Skeletal muscle satellite cell (primary cell): ENCODE data around the gene JPH3.

Experiments used
- H3K27me3 ChIP-seq: 2 replicates; pipeline ENCODE4 v1.7.0; 2013; ENCODE audit warnings: low read length; ENCODE audit not compliant: control insufficient read depth, insufficient read depth
- H3K36me3 ChIP-seq: 2 replicates; pipeline ENCODE4 v1.7.0; 2013; ENCODE audit warnings: mild to moderate bottlenecking, control low read depth, low read length; ENCODE audit not compliant: insufficient read depth
- H3K4me1 ChIP-seq: 2 replicates; pipeline ENCODE4 v1.7.0; 2013; ENCODE audit warnings: low read length; ENCODE audit not compliant: control insufficient read depth, insufficient read depth
- H3K4me2 ChIP-seq: 2 replicates; pipeline ENCODE4 v1.7.0; 2013; ENCODE audit warnings: mild to moderate bottlenecking, low read length
- H3K4me3 ChIP-seq: 2 replicates; pipeline ENCODE4 v1.7.0; 2013; ENCODE audit warnings: low read length
- H3K9ac ChIP-seq: 2 replicates; pipeline ENCODE4 v1.7.0; 2013; ENCODE audit warnings: mild to moderate bottlenecking, low read depth, low read length, moderate library complexity
- H3K9me3 ChIP-seq: replicated peaks from 2 replicates; pipeline ENCODE4 v1.7.0; 2013; ENCODE audit warnings: mild to moderate bottlenecking, control low read depth, low read length

JPH3 gene

DNA sequence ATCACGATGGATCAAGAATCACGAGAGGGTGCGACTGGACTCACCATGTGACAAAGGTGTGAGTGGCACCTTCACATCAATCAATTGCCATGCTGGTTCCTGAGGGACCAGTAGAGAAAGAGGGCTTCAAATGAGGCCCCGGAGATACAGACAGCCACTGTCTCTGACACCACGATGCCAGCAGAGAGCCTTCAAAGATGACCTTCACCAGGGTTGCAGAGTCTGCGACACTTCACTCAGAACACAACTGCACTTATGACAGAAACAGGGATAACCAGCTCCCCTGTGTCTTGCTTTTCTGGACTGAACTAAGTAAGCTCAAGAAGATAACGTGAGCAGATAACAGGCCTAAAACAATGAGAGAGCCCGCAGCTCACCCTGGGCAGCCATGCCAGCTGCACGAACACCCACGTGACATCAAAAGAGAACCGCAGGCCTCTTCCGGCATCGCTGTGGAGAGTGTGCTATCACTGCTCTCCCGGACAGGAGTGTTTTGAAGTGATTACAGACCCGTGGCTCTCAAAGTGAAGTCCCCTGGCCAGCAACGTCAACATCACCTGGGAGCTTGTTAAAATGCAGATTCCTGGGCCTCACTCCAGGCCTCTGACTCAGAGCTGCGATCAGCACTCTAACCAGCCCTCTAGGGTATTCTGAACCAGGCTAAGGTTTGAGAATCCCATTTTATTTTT lies 127.1 kb downstream of the JPH3 start:
- Histone ChIP-seq H3K36me3 (no peaks in the 10 kb centered on the region), H3K4me3 (no peak overlapping the region), H3K9ac (no peak overlapping the region), H3K9me3 (no peaks in the 10 kb centered on the region), H3K4me1 (no peaks in the 10 kb centered on the region), H3K4me2 (no peak overlapping the region), H3K27me3 (no peaks in the 10 kb centered on the region)

- no peak overlapping the region for H3K4me3 ChIP-seq
- no peaks in the 10 kb centered on the region for H3K27me3 ChIP-seq
- no peaks in the 10 kb centered on the region for H3K9me3 ChIP-seq
- H3K36me3 ChIP-seq: no peaks in the 10 kb centered on the region
- H3K4me1 ChIP-seq: no peaks in the 10 kb centered on the region
- H3K9ac ChIP-seq: no peak overlapping the region
- no peak overlapping the region for H3K4me2 ChIP-seq
Observed at GRCh38 chr16:87731607-87732006, 129.3 kb downstream of the JPH3 start.

DNA sequence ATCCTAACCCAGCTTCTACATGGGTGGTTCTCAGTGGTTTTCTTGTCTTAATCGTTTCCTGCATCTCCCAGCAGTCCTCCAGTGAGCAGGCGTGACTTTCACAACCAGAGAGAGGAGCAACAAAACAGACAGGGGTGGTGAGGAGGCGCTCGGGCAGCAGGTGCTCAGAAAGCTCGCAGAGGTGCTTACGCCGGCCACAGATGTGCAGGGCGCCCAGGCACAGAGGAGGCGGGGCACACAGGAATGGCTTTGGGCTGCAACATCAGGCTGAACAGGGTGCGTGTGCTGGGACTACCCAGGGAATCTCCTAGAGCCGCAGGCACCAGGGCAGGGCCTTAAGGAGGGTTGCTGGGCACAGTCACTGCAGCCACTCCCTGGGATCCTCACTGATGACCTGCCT lies 130.9 kb downstream of the JPH3 start:
- H3K9me3 ChIP-seq: no peaks in the 10 kb centered on the region
- H3K36me3 ChIP-seq: no peaks in the 10 kb centered on the region
- no peak overlapping the region for H3K4me2 ChIP-seq
- no peaks in the 10 kb centered on the region for H3K27me3 ChIP-seq
- H3K4me3 ChIP-seq: no peak overlapping the region
- no peak overlapping the region for H3K9ac ChIP-seq
- no peaks in the 10 kb centered on the region for H3K4me1 ChIP-seq

DNA sequence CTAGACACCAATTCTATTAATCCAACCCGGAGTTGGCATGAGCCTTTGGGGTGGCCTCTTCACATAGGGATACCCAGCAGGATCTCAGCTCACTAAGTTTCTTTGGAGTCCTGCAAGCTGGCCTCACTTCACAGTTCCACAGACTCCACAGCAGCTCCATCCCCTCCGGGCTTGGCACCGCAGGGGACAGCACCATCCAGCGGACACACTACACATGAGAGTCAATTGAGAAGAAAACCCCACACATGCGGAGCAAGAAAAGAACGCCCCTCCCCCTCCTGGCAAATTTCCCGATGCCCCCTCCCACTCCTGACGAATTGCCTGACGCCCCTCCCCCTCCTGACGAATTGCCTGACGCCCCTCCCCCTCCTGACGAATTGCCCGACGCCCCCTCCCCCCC lies 132.3 kb downstream of the JPH3 start:
- no peak overlapping the region for H3K4me3 ChIP-seq
- H3K9ac ChIP-seq: no peak overlapping the region
- no peaks in the 10 kb centered on the region for H3K4me1 ChIP-seq
- H3K4me2 ChIP-seq: no peak overlapping the region
- no peaks in the 10 kb centered on the region for H3K27me3 ChIP-seq
- no peaks in the 10 kb centered on the region for H3K36me3 ChIP-seq
- no peaks in the 10 kb centered on the region for H3K9me3 ChIP-seq

- Histone ChIP-seq H3K4me3 (no peak overlapping the region), H3K9ac (no peak overlapping the region), H3K4me1 (no peaks in the 10 kb centered on the region), H3K27me3 (no peaks in the 10 kb centered on the region), H3K4me2 (no peak overlapping the region), H3K9me3 (no peaks in the 10 kb centered on the region), H3K36me3 (peaks cover 2% of the 10 kb centered on the region)
Observed at GRCh38 chr16:87735270-87736007, 133.1 kb downstream of the JPH3 start.

- peaks cover 7% of the 10 kb centered on the region for H3K36me3 ChIP-seq
Observed at GRCh38 chr16:87736008-87736382, 133.7 kb downstream of the JPH3 start.

DNA sequence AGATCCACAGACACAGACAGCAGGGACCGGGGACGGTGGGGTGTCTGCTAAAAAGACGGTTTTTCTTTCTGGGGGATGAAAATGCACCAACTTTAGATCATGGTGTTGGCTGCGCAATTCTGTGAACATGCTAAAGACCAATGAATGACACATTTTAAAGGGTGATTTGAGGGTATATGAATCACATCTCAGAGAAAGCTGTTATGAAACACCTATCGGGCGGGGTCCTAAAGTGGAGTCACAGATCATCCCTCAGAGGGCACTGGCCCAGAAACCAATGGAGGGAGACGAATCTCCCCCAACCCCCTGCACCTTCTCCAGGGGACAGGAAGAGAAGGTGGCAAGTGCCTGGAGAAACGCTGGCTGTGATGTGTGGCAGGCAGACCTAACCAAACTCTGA lies 137.5 kb downstream of the JPH3 start:
- Histone ChIP-seq H3K4me3 (no peak overlapping the region), H3K9ac (no peak overlapping the region), H3K9me3 (no peaks in the 10 kb centered on the region), H3K4me1 (no peaks in the 10 kb centered on the region), H3K27me3 (no peaks in the 10 kb centered on the region), H3K36me3 (peaks cover 19% of the 10 kb centered on the region), H3K4me2 (no peak overlapping the region)

More at GRCh38 chr16:87736008-87736382, 133.7 kb downstream of the JPH3 start:
- Histone ChIP-seq H3K27me3 (no peaks in the 10 kb centered on the region), H3K9ac (no peak overlapping the region), H3K4me2 (no peak overlapping the region), H3K9me3 (no peaks in the 10 kb centered on the region), H3K4me1 (no peaks in the 10 kb centered on the region), H3K4me3 (no peak overlapping the region)

DNA sequence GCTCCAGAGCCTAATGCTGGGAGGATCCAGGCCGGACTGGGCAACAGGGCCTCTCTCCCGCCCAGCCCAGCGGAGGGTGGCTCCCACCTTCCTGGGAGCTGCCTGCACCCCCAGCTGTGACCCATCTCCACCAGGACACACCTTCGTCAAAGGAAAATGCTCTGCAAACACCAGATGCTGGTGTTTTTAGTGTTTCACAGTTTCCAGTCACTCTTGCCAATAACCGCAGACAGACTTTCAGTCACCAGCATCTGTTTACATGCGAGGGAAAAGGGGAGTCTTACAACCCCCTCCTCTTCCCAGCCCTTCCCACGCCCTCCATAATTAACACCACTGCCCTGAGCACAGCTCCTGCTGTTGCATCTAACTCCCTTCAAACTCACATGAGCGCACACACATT lies 138.1 kb downstream of the JPH3 start:
- H3K4me3 ChIP-seq: no peak overlapping the region
- no peak overlapping the region for H3K9ac ChIP-seq
- no peaks in the 10 kb centered on the region for H3K27me3 ChIP-seq
- H3K36me3 ChIP-seq: peaks cover 19% of the 10 kb centered on the region
- H3K4me1 ChIP-seq: no peaks in the 10 kb centered on the region
- H3K9me3 ChIP-seq: no peaks in the 10 kb centered on the region
- H3K4me2 ChIP-seq: no peak overlapping the region

DNA sequence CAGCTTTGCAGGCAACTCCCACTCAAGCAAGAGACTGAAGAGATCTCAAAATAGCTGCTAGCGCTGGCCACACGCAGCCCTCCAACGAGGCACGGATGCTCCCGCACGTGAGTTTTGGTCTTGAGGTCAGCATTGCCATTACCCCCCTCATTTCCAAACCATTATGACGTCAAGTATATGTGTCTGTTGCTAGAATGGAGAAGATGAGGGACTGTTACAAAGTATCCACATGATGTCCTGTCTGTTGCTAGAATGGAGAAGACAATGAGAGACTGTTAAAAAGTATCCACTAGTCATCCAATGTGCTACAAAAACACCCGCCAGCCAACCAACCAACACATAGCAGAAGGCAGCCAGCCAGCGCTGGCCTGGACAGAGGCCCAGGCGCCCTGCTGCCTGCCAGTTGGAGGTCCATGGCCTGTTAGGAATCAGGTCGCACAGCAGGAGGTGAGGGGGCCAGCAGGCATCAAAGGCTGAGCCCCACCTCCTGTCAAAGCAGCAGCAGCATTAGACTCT lies 138.7 kb downstream of the JPH3 start:
- no peak overlapping the region for H3K4me2 ChIP-seq
- H3K36me3 ChIP-seq: peaks cover 19% of the 10 kb centered on the region
- no peak overlapping the region for H3K4me3 ChIP-seq
- H3K27me3 ChIP-seq: no peaks in the 10 kb centered on the region
- H3K9me3 ChIP-seq: no peaks in the 10 kb centered on the region
- no peaks in the 10 kb centered on the region for H3K4me1 ChIP-seq
- no peak overlapping the region for H3K9ac ChIP-seq

DNA sequence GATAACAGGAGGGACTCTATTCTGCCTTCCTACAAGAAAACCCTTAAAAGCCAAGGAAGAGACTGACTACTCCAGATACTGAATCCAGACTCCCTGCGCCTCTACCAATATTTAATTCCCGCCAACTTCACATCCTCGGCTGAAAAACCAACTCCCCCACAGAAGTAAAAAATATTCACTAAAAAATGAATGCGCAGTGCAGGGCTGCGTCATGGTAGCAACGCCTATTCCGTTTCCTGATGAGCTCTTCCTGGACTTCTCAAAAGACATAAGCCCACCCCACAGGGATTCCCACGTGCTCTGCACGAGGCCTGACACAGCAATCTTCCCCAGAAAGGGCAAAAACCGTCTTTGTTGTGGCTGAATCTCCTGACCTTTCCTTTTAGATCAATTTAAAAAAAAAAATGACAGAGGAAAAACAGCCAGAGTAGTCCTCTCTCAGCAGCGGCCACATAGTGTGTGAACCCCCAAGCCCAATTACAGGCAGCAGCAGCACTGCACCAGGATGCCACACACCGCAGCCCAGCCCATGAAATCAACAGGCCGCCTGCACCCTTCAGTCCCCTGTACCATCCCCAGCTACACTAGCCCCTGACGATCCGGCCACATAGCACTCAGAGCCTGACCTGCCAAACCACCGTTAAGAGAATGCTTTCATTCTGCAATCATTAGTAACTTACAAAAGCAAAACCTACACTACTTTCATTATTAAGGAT lies 139.6 kb downstream of the JPH3 start:
- Histone ChIP-seq H3K9me3 (no peaks in the 10 kb centered on the region), H3K4me3 (no peak overlapping the region), H3K27me3 (no peaks in the 10 kb centered on the region), H3K4me2 (no peak overlapping the region), H3K36me3 (peaks cover 24% of the 10 kb centered on the region), H3K4me1 (no peaks in the 10 kb centered on the region), H3K9ac (no peak overlapping the region)

- no peak overlapping the region for H3K4me3 ChIP-seq
- H3K9ac ChIP-seq: no peak overlapping the region
- no peaks in the 10 kb centered on the region for H3K4me1 ChIP-seq
- no peaks in the 10 kb centered on the region for H3K9me3 ChIP-seq
- H3K36me3 ChIP-seq: peaks cover 34% of the 10 kb centered on the region
- H3K4me2 ChIP-seq: no peak overlapping the region
- H3K27me3 ChIP-seq: no peaks in the 10 kb centered on the region
Observed at GRCh38 chr16:87742781-87743490, 140.6 kb downstream of the JPH3 start.
